A673 (cell line): Measurements from ENCODE around the gene PSME4. TPM values are rescaled to one million over a fixed set of nuclear protein-coding genes. Genes with fewer than 3 reads are reported as not detected.

Source experiments
- BruUV-seq: library from RNA; stranded (reverse); fragments of 400-500 nt; replicated peaks from 2 replicates; lab custom pipeline; 2021; lab: Mats Ljungman, UMichigan
- CTCF ChIA-PET: fragments of 300-600 bp; sonication (Branson Sonifier 250); formaldehyde crosslinking; loops from one replicate; lab custom pipeline; 2022; ENCODE audit warnings: antibody characterized with exemption; lab: Charles Lee
- POLR2A ChIA-PET: fragments of 300-600 bp; sonication (Branson Sonifier 250); formaldehyde crosslinking; loops from one replicate; lab custom pipeline; 2022; ENCODE audit warnings: antibody characterized with exemption; ENCODE audit not compliant: low non-redundant PET; lab: Charles Lee
- DNase-seq: peaks from one replicate; pipeline ENCODE4 v3.0.0-alpha.2; 2015; ENCODE audit warnings: low spot score
- H3K27ac ChIP-seq: fragments of 200-600 bp; sonication (generic); 2 replicates; pipeline ENCODE4 v1.5.1; 2016; ENCODE audit warnings: mixed run types, low read depth, mild to moderate bottlenecking, mixed read lengths, antibody characterized with exemption, low read length; ENCODE audit not compliant: poor library complexity, severe bottlenecking
- H3K27me3 ChIP-seq: fragments of 200-600 bp; sonication (generic); replicated peaks from 2 replicates; pipeline ENCODE4 v1.6.1; 2017; ENCODE audit warnings: mixed run types, low read depth, mild to moderate bottlenecking, mixed read lengths, antibody characterized with exemption, low read length; ENCODE audit not compliant: insufficient read depth, poor library complexity
- H3K36me3 ChIP-seq: fragments of 200-600 bp; sonication (generic); 2 replicates; pipeline ENCODE4 v1.6.1; 2016; ENCODE audit warnings: mixed run types, mild to moderate bottlenecking, mixed read lengths, antibody characterized with exemption, low read length; ENCODE audit not compliant: insufficient read depth, poor library complexity, severe bottlenecking
- H3K4me1 ChIP-seq: fragments of 200-600 bp; sonication (generic); 2 replicates; pipeline ENCODE4 v1.6.1; 2017; ENCODE audit warnings: mixed run types, mild to moderate bottlenecking, mixed read lengths, antibody characterized with exemption, low read length; ENCODE audit not compliant: insufficient read depth, poor library complexity, severe bottlenecking
- H3K4me3 ChIP-seq: fragments of 200-600 bp; sonication (generic); 2 replicates; pipeline ENCODE4 v1.5.1; 2016; ENCODE audit warnings: low read depth, mixed run types, mild to moderate bottlenecking, mixed read lengths, low read length; ENCODE audit not compliant: poor library complexity, severe bottlenecking
- H3K9me3 ChIP-seq: fragments of 200-600 bp; sonication (generic); 2 replicates; pipeline ENCODE4 v1.6.1; 2016; ENCODE audit warnings: mixed run types, low read depth, mild to moderate bottlenecking, mixed read lengths, antibody characterized with exemption, low read length; ENCODE audit not compliant: poor library complexity, severe bottlenecking
- EZH2 ChIP-seq: fragments of 200-600 bp; sonication (generic); IDR thresholded peaks from 2 replicates; pipeline ENCODE4 v1.6.1; 2017; ENCODE audit warnings: borderline replicate concordance, low read depth, mild to moderate bottlenecking, mixed read lengths, antibody characterized with exemption, low read length; ENCODE audit not compliant: poor library complexity, severe bottlenecking
- intact Hi-C: fragments of 100-400 bp; cut with micrococcal nuclease; formaldehyde crosslinking; loops from one replicate; pipeline ENCODE4 v1.10.0; 2022; ENCODE audit not compliant: unreplicated experiment
- total RNA-seq: library from RNA; stranded (reverse); gene quantifications from 2 replicates; pipeline ENCODE4 v1.2.3, GENCODE V29; 2021
- TF ChIP-seq, protein P1 (sequence below): fragments of 300-800, 200-600 bp; sonication (generic); conservative IDR thresholded peaks from 2 replicates; pipeline ENCODE4 v1.5.1; 2017; ENCODE audit warnings: low read depth, mild to moderate bottlenecking, antibody characterized with exemption, low read length, moderate library complexity, mixed read lengths

PSME4 gene
- total RNA-seq, 1 experiment from 2014 or later: 97.6 TPM

GRCh38 chr2:53827398-53828175 lies 143.2 kb downstream of the PSME4 start:
- Histone ChIP-seq H3K27me3 (no peaks in the 10 kb centered on the region), H3K27ac (no peak overlapping the region), H3K36me3 (no peaks in the 10 kb centered on the region), H3K4me3 (no peak overlapping the region), H3K4me1 (no peaks in the 10 kb centered on the region), H3K9me3 (no peaks in the 10 kb centered on the region)
- no TSS peak for BruUV-seq
- DNase-seq: no peak
- TF ChIP-seq, protein P1, sequence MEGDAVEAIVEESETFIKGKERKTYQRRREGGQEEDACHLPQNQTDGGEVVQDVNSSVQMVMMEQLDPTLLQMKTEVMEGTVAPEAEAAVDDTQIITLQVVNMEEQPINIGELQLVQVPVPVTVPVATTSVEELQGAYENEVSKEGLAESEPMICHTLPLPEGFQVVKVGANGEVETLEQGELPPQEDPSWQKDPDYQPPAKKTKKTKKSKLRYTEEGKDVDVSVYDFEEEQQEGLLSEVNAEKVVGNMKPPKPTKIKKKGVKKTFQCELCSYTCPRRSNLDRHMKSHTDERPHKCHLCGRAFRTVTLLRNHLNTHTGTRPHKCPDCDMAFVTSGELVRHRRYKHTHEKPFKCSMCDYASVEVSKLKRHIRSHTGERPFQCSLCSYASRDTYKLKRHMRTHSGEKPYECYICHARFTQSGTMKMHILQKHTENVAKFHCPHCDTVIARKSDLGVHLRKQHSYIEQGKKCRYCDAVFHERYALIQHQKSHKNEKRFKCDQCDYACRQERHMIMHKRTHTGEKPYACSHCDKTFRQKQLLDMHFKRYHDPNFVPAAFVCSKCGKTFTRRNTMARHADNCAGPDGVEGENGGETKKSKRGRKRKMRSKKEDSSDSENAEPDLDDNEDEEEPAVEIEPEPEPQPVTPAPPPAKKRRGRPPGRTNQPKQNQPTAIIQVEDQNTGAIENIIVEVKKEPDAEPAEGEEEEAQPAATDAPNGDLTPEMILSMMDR: no peak
- TF ChIP-seq EZH2: no peak
- ChIA-PET POLR2A (no interaction called here), CTCF (no interaction called here)
- intact Hi-C loops: loop anchor here (10.0 kb wide), 1 partner anchor 403 kb away; no protein-coding TSS in a partner anchor

GRCh38 chr2:53826587-53827397 lies 144.0 kb downstream of the PSME4 start:
- BruUV-seq: no TSS peak
- Histone ChIP-seq H3K4me1 (no peaks in the 10 kb centered on the region), H3K27me3 (no peaks in the 10 kb centered on the region), H3K36me3 (no peaks in the 10 kb centered on the region), H3K27ac (no peak overlapping the region), H3K4me3 (no peak overlapping the region), H3K9me3 (no peaks in the 10 kb centered on the region)
- no peak for DNase-seq
- ChIA-PET CTCF (no interaction called here), POLR2A (no interaction called here)
- TF ChIP-seq, protein P1: no peak
- TF ChIP-seq EZH2: no peak
- intact Hi-C loops: loop anchor here (10.0 kb wide), 1 partner anchor 402 kb away; no protein-coding TSS in a partner anchor

DNA sequence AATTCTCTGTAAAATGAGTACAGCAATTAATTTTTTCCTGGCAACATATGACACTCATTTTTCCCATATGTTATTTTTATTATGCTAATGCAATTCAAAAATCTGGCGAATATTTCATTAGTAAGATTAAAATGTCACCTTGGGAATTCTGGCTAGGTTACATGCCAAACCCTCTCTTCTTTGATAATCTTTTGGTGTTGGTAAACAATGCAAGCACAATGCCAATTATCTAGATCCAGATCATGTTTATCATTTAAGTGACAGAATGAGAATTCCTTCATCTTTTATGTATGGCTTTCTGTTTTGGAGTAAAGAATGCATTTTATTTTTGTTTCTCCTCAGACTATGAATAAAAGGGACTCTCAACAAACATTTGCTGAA lies 144.8 kb downstream of the PSME4 start:
- no peaks in the 10 kb centered on the region for H3K36me3 ChIP-seq
- no peak for DNase-seq
- H3K4me3 ChIP-seq: no peak overlapping the region
- POLR2A ChIA-PET: no interaction called here
- CTCF ChIA-PET: no interaction called here
- no peaks in the 10 kb centered on the region for H3K27me3 ChIP-seq
- BruUV-seq: no TSS peak
- no peaks in the 10 kb centered on the region for H3K4me1 ChIP-seq
- no peak overlapping the region for H3K27ac ChIP-seq
- TF ChIP-seq, protein P1: no peak
- no peak for TF ChIP-seq EZH2
- H3K9me3 ChIP-seq: no peaks in the 10 kb centered on the region
- intact Hi-C loops: loop anchor here (10.0 kb wide), 1 partner anchor 401 kb away; no protein-coding TSS in a partner anchor
